Calu3 (cell line): ENCODE data around the gene FCER1G. TPM values are rescaled to one million over a fixed set of nuclear protein-coding genes. Genes with fewer than 3 reads are reported as not detected.

Experiments used
- BruUV-seq: library from RNA; stranded (reverse); fragments of 400-500 nt; replicated peaks from 2 replicates; lab custom pipeline; 2021; lab: Mats Ljungman, UMichigan
- CTCF ChIA-PET: fragments of 300-600 bp; sonication (Branson Sonifier 250); formaldehyde crosslinking; loops from one replicate; lab custom pipeline; 2022; ENCODE audit warnings: antibody characterized with exemption; lab: Charles Lee
- DNase-seq: peaks from one replicate; pipeline ENCODE4 v3.0.0; 2022
- H3K27ac Mint-ChIP-seq: one replicate; pipeline ENCODE4 v1.8.0; 2022; ENCODE audit warnings: mixed read lengths; ENCODE audit not compliant: unreplicated experiment
- H3K27me3 Mint-ChIP-seq: one replicate; pipeline ENCODE4 v1.8.0; 2022; ENCODE audit warnings: mixed read lengths; ENCODE audit not compliant: unreplicated experiment
- H3K36me3 Mint-ChIP-seq: one replicate; pipeline ENCODE4 v1.8.0; 2022; ENCODE audit warnings: mild to moderate bottlenecking, moderate library complexity, mixed read lengths; ENCODE audit not compliant: insufficient read depth, unreplicated experiment
- H3K4me1 Mint-ChIP-seq: one replicate; pipeline ENCODE4 v1.8.0; 2022; ENCODE audit warnings: mild to moderate bottlenecking, low read depth, mixed read lengths; ENCODE audit not compliant: unreplicated experiment
- H3K4me3 Mint-ChIP-seq: one replicate; pipeline ENCODE4 v1.8.0; 2022; ENCODE audit warnings: mild to moderate bottlenecking, low read depth, moderate library complexity, mixed read lengths; ENCODE audit not compliant: unreplicated experiment
- H3K9me3 Mint-ChIP-seq: one replicate; pipeline ENCODE4 v1.8.0; 2022; ENCODE audit warnings: low read depth, mixed read lengths; ENCODE audit not compliant: unreplicated experiment
- CTCF ChIP-seq: fragments of 200-600 bp; IDR thresholded peaks from one replicate; pipeline ENCODE4 v1.8.0; 2022; ENCODE audit warnings: antibody characterized with exemption; ENCODE audit not compliant: unreplicated experiment
- intact Hi-C: fragments of 100-400 bp; cut with micrococcal nuclease; formaldehyde crosslinking; loops from one replicate; pipeline ENCODE4 v1.10.0; 2022; ENCODE audit not compliant: unreplicated experiment
- total RNA-seq: library from RNA; stranded (reverse); gene quantifications from 2 replicates; pipeline ENCODE4 v1.2.3, GENCODE V29; 2022

Gene FCER1G
- total RNA-seq, 1 experiment from 2014 or later = not detected

- BruUV-seq = no TSS peak
- intact Hi-C loops = no loop called here
- DNase-seq = no peak
- Mint-ChIP-seq H3K9me3 (no peaks in the 10 kb centered on the region), H3K36me3 (peaks cover 19% of the 10 kb centered on the region), H3K27ac (no peak overlapping the region), H3K4me1 (peaks cover 42% of the 10 kb centered on the region), H3K4me3 (no peak overlapping the region), H3K27me3 (no peaks in the 10 kb centered on the region)
- TF ChIP-seq CTCF = no peak
- CTCF ChIA-PET = no interaction called here
Measured at GRCh38 chr1:161180639-161181038, 34.5 kb upstream of the FCER1G start.

DNA sequence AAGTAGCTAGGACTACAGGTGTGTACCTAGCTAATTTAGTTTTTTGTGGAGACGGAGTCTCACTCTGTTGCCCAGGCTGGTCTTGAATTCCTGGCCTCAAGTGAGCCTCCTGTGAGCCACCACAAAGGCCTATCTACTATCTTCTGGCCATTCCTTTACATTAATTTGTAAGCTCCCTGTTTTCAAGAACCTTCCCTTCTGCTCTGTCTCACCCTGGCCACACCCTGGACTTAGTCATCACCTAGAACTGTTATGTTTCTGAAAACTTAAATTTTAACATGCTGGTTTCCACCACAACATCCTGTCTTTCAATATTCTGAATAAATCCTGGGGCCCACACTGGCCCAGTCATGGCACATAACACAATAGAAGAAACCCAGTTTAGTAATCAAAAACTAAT, 32.9 kb upstream of the FCER1G start:
- Mint-ChIP-seq H3K4me3 (no peak overlapping the region), H3K9me3 (no peaks in the 10 kb centered on the region), H3K27me3 (no peaks in the 10 kb centered on the region), H3K27ac (peak overlapping the region; percentile 48), H3K36me3 (peaks cover 7% of the 10 kb centered on the region), H3K4me1 (peaks cover 30% of the 10 kb centered on the region)
- no peak for TF ChIP-seq CTCF
- no TSS peak for BruUV-seq
- intact Hi-C loops = no loop called here
- no peak for DNase-seq
- CTCF ChIA-PET = interaction anchor here (1.4 kb wide), 1 partner anchor 44 kb away, joined by 4 read pairs; the partner anchor contains the start of gene TOMM40L

- TF ChIP-seq CTCF = no peak
Measured at GRCh38 chr1:161185282-161185682, 29.8 kb upstream of the FCER1G start.

GRCh38 chr1:161185732-161186311, 29.3 kb upstream of the FCER1G start:
- no peak overlapping the region for H3K27ac Mint-ChIP-seq
- peaks cover 22% of the 10 kb centered on the region for H3K4me1 Mint-ChIP-seq

More at GRCh38 chr1:161185282-161185682, 29.8 kb upstream of the FCER1G start:
- intact Hi-C loops = no loop called here
- no peak for DNase-seq
- H3K27me3 Mint-ChIP-seq = no peaks in the 10 kb centered on the region
- H3K36me3 Mint-ChIP-seq = no peaks in the 10 kb centered on the region
- H3K4me1 Mint-ChIP-seq = peaks cover 22% of the 10 kb centered on the region
- H3K9me3 Mint-ChIP-seq = no peaks in the 10 kb centered on the region
- CTCF ChIA-PET = no interaction called here
- H3K4me3 Mint-ChIP-seq = no peak overlapping the region
- BruUV-seq = no TSS peak
- no peak overlapping the region for H3K27ac Mint-ChIP-seq

More at GRCh38 chr1:161185732-161186311, 29.3 kb upstream of the FCER1G start:
- H3K27me3 Mint-ChIP-seq = no peaks in the 10 kb centered on the region
- BruUV-seq = no TSS peak
- no peak for DNase-seq
- no peaks in the 10 kb centered on the region for H3K36me3 Mint-ChIP-seq
- no peak overlapping the region for H3K4me3 Mint-ChIP-seq
- no peaks in the 10 kb centered on the region for H3K9me3 Mint-ChIP-seq
- intact Hi-C loops = no loop called here
- TF ChIP-seq CTCF = no peak
- CTCF ChIA-PET = interaction anchor here (1.4 kb wide), 1 partner anchor 8 kb away, joined by 4 read pairs; the partner anchor contains the start of gene B4GALT3
